HepG2 (cell line): ENCODE results near the gene GPATCH8. TPM values are rescaled to one million over a fixed set of nuclear protein-coding genes. Genes with fewer than 3 reads are reported as not detected.

Experiments used
- CREB1 ChIP-seq, 2 experiments: fragments of 450-650 bp in 1 of 2; IDR thresholded peaks; 2 replicates each; pipeline ENCODE4 v1.6.1; 2016 to 2017; ENCODE audit warnings: control low read depth in 1 of 2, mild to moderate bottlenecking in 1 of 2, missing compliant biosample characterization in 1 of 2, missing genetic modification characterization in 1 of 2
- CTCF ChIP-seq: sonication (generic); formaldehyde crosslinking; IDR thresholded peaks from 2 replicates; pipeline ENCODE4 v1.5.0; 2020; ENCODE audit warnings: mild to moderate bottlenecking, missing genetic modification reagents, moderate library complexity
- ETS1 ChIP-seq: sonication (generic); formaldehyde crosslinking; IDR thresholded peaks from 2 replicates; pipeline ENCODE4 v1.4.0; 2020; ENCODE audit warnings: missing genetic modification reagents
- HBP1 ChIP-seq: IDR thresholded peaks from 2 replicates; pipeline ENCODE4 v1.6.1; 2016; ENCODE audit warnings: low read depth, control low read depth
- IRF9 ChIP-seq: sonication (generic); formaldehyde crosslinking; IDR thresholded peaks from 2 replicates; pipeline ENCODE4 v1.8.0; 2022; ENCODE audit warnings: missing genetic modification reagents, mild to moderate bottlenecking, borderline replicate concordance
- MBNL3 ChIP-seq: fragments of 250-450 bp; sonication (Bioruptor Pico); conservative IDR thresholded peaks from 2 replicates; pipeline ENCODE4 v1.8.0; 2022; ENCODE audit warnings: mild to moderate bottlenecking, inconsistent platforms
- MLX ChIP-seq: IDR thresholded peaks from 2 replicates; pipeline ENCODE4 v1.6.1; 2016
- MTERF4 ChIP-seq: sonication (generic); formaldehyde crosslinking; IDR thresholded peaks from 2 replicates; pipeline ENCODE4 v1.8.0; 2023; ENCODE audit warnings: mild to moderate bottlenecking, missing genetic modification reagents
- REXO4 ChIP-seq: sonication (generic); formaldehyde crosslinking; IDR thresholded peaks from 2 replicates; pipeline ENCODE4 v1.8.0; 2022; ENCODE audit warnings: missing genetic modification reagents, mild to moderate bottlenecking, borderline replicate concordance
- SOX5 ChIP-seq: IDR thresholded peaks from 2 replicates; pipeline ENCODE4 v1.6.1; 2016; ENCODE audit warnings: borderline replicate concordance
- TAF1 ChIP-seq: sonication (generic); formaldehyde crosslinking; IDR thresholded peaks from 2 replicates; pipeline ENCODE4 v1.4.0; 2020; ENCODE audit warnings: missing genetic modification reagents
- TEAD3 ChIP-seq: optimal IDR thresholded peaks from 2 replicates; pipeline ENCODE3; 2016; ENCODE audit warnings: borderline replicate concordance
- ZBTB3 ChIP-seq: sonication (generic); formaldehyde crosslinking; IDR thresholded peaks from 2 replicates; pipeline ENCODE4 v1.4.0; 2020; ENCODE audit warnings: low read depth, mild to moderate bottlenecking, moderate library complexity, missing genetic modification reagents, borderline replicate concordance
- ZNF136 ChIP-seq: sonication (generic); formaldehyde crosslinking; IDR thresholded peaks from 2 replicates; pipeline ENCODE4 v1.8.1; 2022; ENCODE audit warnings: low read depth, mild to moderate bottlenecking, moderate library complexity, missing genetic modification reagents
- ZNF138 ChIP-seq: sonication (generic); formaldehyde crosslinking; IDR thresholded peaks from 2 replicates; pipeline ENCODE4 v1.5.0; 2020; ENCODE audit warnings: mild to moderate bottlenecking, low read depth, missing genetic modification reagents
- ZNF33A ChIP-seq: sonication (generic); formaldehyde crosslinking; IDR thresholded peaks from 2 replicates; pipeline ENCODE4 v1.5.1; 2020; ENCODE audit warnings: missing genetic modification reagents, mild to moderate bottlenecking, moderate library complexity, borderline replicate concordance
- ZNF34 ChIP-seq: sonication (generic); formaldehyde crosslinking; IDR thresholded peaks from 2 replicates; pipeline ENCODE4 v1.4.0; 2020; ENCODE audit warnings: mild to moderate bottlenecking, missing genetic modification reagents, borderline replicate concordance
- ZNF552 ChIP-seq: sonication (generic); formaldehyde crosslinking; IDR thresholded peaks from 2 replicates; pipeline ENCODE4 v1.9.0; 2022; ENCODE audit warnings: missing genetic modification reagents, mild to moderate bottlenecking, borderline replicate concordance
- ZNF678 ChIP-seq: sonication (generic); formaldehyde crosslinking; IDR thresholded peaks from 2 replicates; pipeline ENCODE4 v1.4.0; 2020; ENCODE audit warnings: mild to moderate bottlenecking, missing genetic modification reagents
- ZNF709 ChIP-seq: sonication (generic); formaldehyde crosslinking; IDR thresholded peaks from 2 replicates; pipeline ENCODE4 v1.5.0; 2020; ENCODE audit warnings: mild to moderate bottlenecking, missing genetic modification reagents
- ZNF772 ChIP-seq: sonication (generic); formaldehyde crosslinking; IDR thresholded peaks from 2 replicates; pipeline ENCODE4 v1.5.0; 2020; ENCODE audit warnings: mild to moderate bottlenecking, missing genetic modification reagents
- ZNF816 ChIP-seq: sonication (generic); formaldehyde crosslinking; IDR thresholded peaks from 2 replicates; pipeline ENCODE4 v1.8.0; 2022; ENCODE audit warnings: missing genetic modification reagents, mild to moderate bottlenecking, borderline replicate concordance
- polyA plus RNA-seq, 8 experiments: library from polyadenylated mRNA; depleted of rRNA in 3 of 8; stranded (reverse) in 7 of 8; unstranded in 1 of 8; fragments of >200 nt; fragmentation: Illumina TruSeq in 4 of 8; extraction: Trizol in 4 of 8; gene quantifications; 2 replicates each; pipeline versions ENCODE4 v1.2.1 to v1.2.3, GENCODE V29; 2011 to 2016; ENCODE audit warnings: low read depth in 4 of 8, missing spikeins in 1 of 8, mixed read lengths in 1 of 8; ENCODE audit not compliant: insufficient read depth in 1 of 8
- total RNA-seq, 5 experiments: library from RNA; depleted of rRNA; stranded (reverse); fragments of >200 nt; fragmentation: Illumina TruSeq; extraction: Trizol; gene quantifications; 2 replicates each; pipeline ENCODE4 v1.2.3, GENCODE V29; 2016; ENCODE audit warnings: low read depth in 1 of 5

Gene GPATCH8
- total and polyA plus RNA-seq, 2 of the 13 experiments (the other 11 are each of a cell fraction or from before 2014, with no cell fraction given), result 20.7 to 21.5 TPM

GRCh38 chr17:44533533-44534246 lies 30.5 kb upstream of the GPATCH8 start (continued):
- TF ChIP-seq MBNL3, result no peak
- no peak for TF ChIP-seq ZNF33A (CRISPR knock-in tag)
- no peak for TF ChIP-seq CREB1 (IDR thresholded peaks at IDR 0.05)
- TF ChIP-seq CREB1 (CRISPR knock-in tag; IDR thresholded peaks at IDR 0.05), result no peak
- no peak for TF ChIP-seq ZBTB3
- peak; percentile 43; the same call in 1 of the 2 replicates for TF ChIP-seq SOX5 (CRISPR knock-in tag)
- TF ChIP-seq TEAD3 (CRISPR knock-in tag), result peak; percentile 84
- no peak for TF ChIP-seq REXO4 (CRISPR knock-in tag)
- no peak for TF ChIP-seq IRF9
- TF ChIP-seq MTERF4, result no peak
- TF ChIP-seq ZNF552, result no peak
- TF ChIP-seq ZNF709 (CRISPR knock-in tag), result no peak
- TF ChIP-seq HBP1, result peak; percentile 69; the same call in 1 of the 2 replicates
- TF ChIP-seq ZNF34 (CRISPR knock-in tag), result peak; percentile 47; the same call in 1 of the 2 replicates
- TF ChIP-seq ZNF136 (CRISPR knock-in tag), result no peak
- TF ChIP-seq ZNF816 (CRISPR knock-in tag), result no peak
- no peak for TF ChIP-seq ZNF678 (CRISPR knock-in tag)
- TF ChIP-seq TAF1 (CRISPR knock-in tag), result no peak; the same call in 1 of the 2 replicates
- no peak for TF ChIP-seq ZNF772 (CRISPR knock-in tag)
- no peak for TF ChIP-seq MLX (CRISPR knock-in tag)
- TF ChIP-seq ETS1 (CRISPR knock-in tag), result no peak
- peak; percentile 99 for TF ChIP-seq CTCF
- TF ChIP-seq ZNF138, result no peak; the same call in 1 of the 2 replicates
